Neural cell (in vitro differentiated cells): ENCODE results near the gene TNNI3. TPM values are rescaled to one million over a fixed set of nuclear protein-coding genes. Genes with fewer than 3 reads are reported as not detected.

Experiments
- H2AFZ ChIP-seq: fragments of 200-600, 300-800 bp; sonication (generic), shearing (Covaris generic); 2 replicates; pipeline ENCODE4 v1.6.0; 2014; ENCODE audit warnings: low read depth, mild to moderate bottlenecking, antibody characterized with exemption, low read length, moderate library complexity
- H3F3A ChIP-seq: fragments of 200-600 bp; shearing (Covaris generic); 2 replicates; pipeline ENCODE4 v1.6.1; 2016; ENCODE audit warnings: mild to moderate bottlenecking, moderate library complexity, mixed read lengths, antibody characterized with exemption, low read length; ENCODE audit not compliant: insufficient read depth, poor library complexity, severe bottlenecking
- H3K27ac ChIP-seq: fragments of 200-600, 300-800 bp; sonication (generic), shearing (Covaris generic); 2 replicates; pipeline ENCODE4 v1.5.1; 2014; ENCODE audit warnings: mild to moderate bottlenecking, low read length, moderate library complexity
- H3K27me3 ChIP-seq: fragments of 300-800, 200-600 bp; sonication (generic), shearing (Covaris generic); 2 replicates; pipeline ENCODE4 v1.6.0; 2014; ENCODE audit warnings: mild to moderate bottlenecking, low read depth, low read length, moderate library complexity; ENCODE audit not compliant: insufficient read depth
- H3K36me3 ChIP-seq: fragments of 300-800, 200-600 bp; sonication (generic), shearing (Covaris generic); 2 replicates; pipeline ENCODE4 v1.5.1; 2014; ENCODE audit warnings: mild to moderate bottlenecking, antibody characterized with exemption, low read length, moderate library complexity; ENCODE audit not compliant: insufficient read depth
- H3K4me2 ChIP-seq: fragments of 300-800, 200-600 bp; sonication (generic), shearing (Covaris generic); 2 replicates; pipeline ENCODE4 v1.6.0; 2014; ENCODE audit warnings: mild to moderate bottlenecking, low read length
- H3K4me3 ChIP-seq: fragments of 300-800, 200-600 bp; sonication (generic), shearing (Covaris generic); 2 replicates; pipeline ENCODE4 v1.5.1; 2014; ENCODE audit warnings: mild to moderate bottlenecking, low read length, moderate library complexity
- H3K79me2 ChIP-seq: fragments of 200-600 bp; shearing (Covaris generic); replicated peaks from 2 replicates; pipeline ENCODE4 v1.6.0; 2014; ENCODE audit warnings: mild to moderate bottlenecking, low read length, moderate library complexity; ENCODE audit not compliant: insufficient read depth
- H3K9ac ChIP-seq: fragments of 300-800, 200-600 bp; sonication (generic), shearing (Covaris generic); 2 replicates; pipeline ENCODE4 v1.6.1; 2016; ENCODE audit warnings: mild to moderate bottlenecking, low read length, mixed read lengths
- H3K9me2 ChIP-seq: fragments of 200-600 bp; shearing (Covaris generic); 2 replicates; pipeline ENCODE4 v1.6.1; 2016; ENCODE audit warnings: mild to moderate bottlenecking, low read length, mixed read lengths; ENCODE audit not compliant: insufficient read depth
- H3K9me3 ChIP-seq: fragments of 200-600, 300-800 bp; sonication (generic), shearing (Covaris generic); 2 replicates; pipeline ENCODE4 v1.6.1; 2016; ENCODE audit warnings: mild to moderate bottlenecking, mixed run types, low read length, moderate library complexity, mixed read lengths
- H4K20me1 ChIP-seq: fragments of 200-600 bp; shearing (Covaris generic); 2 replicates; pipeline ENCODE4 v1.6.1; 2016; ENCODE audit warnings: mild to moderate bottlenecking, mixed run types; ENCODE audit not compliant: insufficient read depth
- CTCF ChIP-seq: fragments of 450-650 bp; IDR thresholded peaks from 2 replicates; pipeline ENCODE4 v1.5.1; 2014; ENCODE audit warnings: antibody characterized with exemption, mild to moderate bottlenecking, moderate library complexity; ENCODE audit not compliant: poor library complexity, severe bottlenecking
- EP300 ChIP-seq: fragments of 450-650 bp; conservative IDR thresholded peaks from 2 replicates; pipeline ENCODE4 v1.6.1; 2014; ENCODE audit warnings: antibody characterized with exemption, mild to moderate bottlenecking, moderate library complexity; ENCODE audit not compliant: poor library complexity, severe bottlenecking
- EZH2 ChIP-seq: fragments of 200-600, 300-800 bp; shearing (Covaris generic), sonication (generic); IDR thresholded peaks from 2 replicates; pipeline ENCODE4 v1.6.1; 2014; ENCODE audit warnings: antibody characterized with exemption, low read length, borderline replicate concordance, mild to moderate bottlenecking; ENCODE audit not compliant: insufficient read depth, poor library complexity, severe bottlenecking
- MXI1 ChIP-seq: fragments of 450-650 bp; conservative IDR thresholded peaks from 2 replicates; pipeline ENCODE4 v1.6.1; 2014; ENCODE audit warnings: antibody characterized with exemption, mild to moderate bottlenecking; ENCODE audit not compliant: poor library complexity, severe bottlenecking
- POLR2AphosphoS5 ChIP-seq: IDR thresholded peaks from 2 replicates; pipeline ENCODE4 v1.6.1; 2012
- RAD21 ChIP-seq: fragments of 450-650 bp; conservative IDR thresholded peaks from 2 replicates; pipeline ENCODE4 v1.6.1; 2014; ENCODE audit warnings: antibody characterized with exemption, mild to moderate bottlenecking, moderate library complexity
- REST ChIP-seq: IDR thresholded peaks from 2 replicates; pipeline ENCODE4 v1.6.1; 2012; ENCODE audit warnings: borderline replicate concordance
- SMC3 ChIP-seq: fragments of 450-650 bp; conservative IDR thresholded peaks from 2 replicates; pipeline ENCODE4 v1.6.1; 2014; ENCODE audit warnings: antibody characterized with exemption, mild to moderate bottlenecking, moderate library complexity; ENCODE audit not compliant: poor library complexity
- TAF1 ChIP-seq: IDR thresholded peaks from 2 replicates; pipeline ENCODE4 v1.6.1; 2012; ENCODE audit warnings: low read depth
- polyA plus RNA-seq: library from polyadenylated mRNA; depleted of rRNA; stranded (reverse); fragments of >200 nt; gene quantifications from 2 replicates; pipeline ENCODE4 v1.2.3, GENCODE V29; 2014

The TNNI3 gene
- polyA plus RNA-seq, 1 donor from 2014 or later, result 22.5 TPM

- H3K79me2 ChIP-seq, result no peaks in the 10 kb centered on the region
- peaks cover 19% of the 10 kb centered on the region for H3K27me3 ChIP-seq
- no peaks in the 10 kb centered on the region for H3K36me3 ChIP-seq
- no peak overlapping the region for H3K4me3 ChIP-seq
- no peaks in the 10 kb centered on the region for H4K20me1 ChIP-seq
- TF ChIP-seq CTCF, result no peak
- TF ChIP-seq EP300, result no peak
- TF ChIP-seq RAD21, result no peak
- no peak for TF ChIP-seq REST
- no peak for TF ChIP-seq SMC3
- no peak for TF ChIP-seq EZH2
- TF ChIP-seq TAF1, result no peak
- no peak for TF ChIP-seq MXI1
- no peak for TF ChIP-seq POLR2AphosphoS5
- H3K27ac ChIP-seq, result no peak overlapping the region
- H3F3A ChIP-seq, result no peaks in the 10 kb centered on the region
- no peak overlapping the region for H3K9ac ChIP-seq
- no peak overlapping the region for H2AFZ ChIP-seq
- H3K9me3 ChIP-seq, result no peaks in the 10 kb centered on the region
- no peak overlapping the region for H3K4me2 ChIP-seq
- H3K9me2 ChIP-seq, result no peaks in the 10 kb centered on the region
Measured at GRCh38 chr19:55146078-55146704, 11.3 kb downstream of the TNNI3 start.

GRCh38 chr19:55145232-55145631 is 12.3 kb downstream of the TNNI3 start:
- no peak overlapping the region for H3K27ac ChIP-seq
- no peaks in the 10 kb centered on the region for H3K9me3 ChIP-seq
- TF ChIP-seq POLR2AphosphoS5, result no peak
- TF ChIP-seq REST, result no peak
- no peak for TF ChIP-seq TAF1
- TF ChIP-seq RAD21, result no peak
- TF ChIP-seq SMC3, result no peak
- TF ChIP-seq CTCF, result no peak
- TF ChIP-seq EZH2, result no peak
- no peak for TF ChIP-seq MXI1
- no peak for TF ChIP-seq EP300
- no peaks in the 10 kb centered on the region for H3K9me2 ChIP-seq
- no peak overlapping the region for H3K4me3 ChIP-seq
- H4K20me1 ChIP-seq, result no peaks in the 10 kb centered on the region
- H3K9ac ChIP-seq, result no peak overlapping the region
- no peak overlapping the region for H2AFZ ChIP-seq
- no peaks in the 10 kb centered on the region for H3K36me3 ChIP-seq
- H3K4me2 ChIP-seq, result no peak overlapping the region
- no peaks in the 10 kb centered on the region for H3F3A ChIP-seq
- no peaks in the 10 kb centered on the region for H3K79me2 ChIP-seq
- peaks cover 19% of the 10 kb centered on the region for H3K27me3 ChIP-seq
